Smooth muscle cell of the coronary artery (primary cell): Measurements from ENCODE around the gene CDH20. TPM values are rescaled to one million over a fixed set of nuclear protein-coding genes. Genes with fewer than 3 reads are reported as not detected.

Source experiments
- total RNA-seq: library from RNA; depleted of rRNA; stranded (reverse); fragments of >200 nt; gene quantifications from 2 replicates; pipeline ENCODE4 v1.2.3, GENCODE V29; 2014; ENCODE audit warnings: low replicate concordance

CDH20 gene
- total RNA-seq, result 0.82 TPM in 1 of 2 replicates, not detected in the other

DNA sequence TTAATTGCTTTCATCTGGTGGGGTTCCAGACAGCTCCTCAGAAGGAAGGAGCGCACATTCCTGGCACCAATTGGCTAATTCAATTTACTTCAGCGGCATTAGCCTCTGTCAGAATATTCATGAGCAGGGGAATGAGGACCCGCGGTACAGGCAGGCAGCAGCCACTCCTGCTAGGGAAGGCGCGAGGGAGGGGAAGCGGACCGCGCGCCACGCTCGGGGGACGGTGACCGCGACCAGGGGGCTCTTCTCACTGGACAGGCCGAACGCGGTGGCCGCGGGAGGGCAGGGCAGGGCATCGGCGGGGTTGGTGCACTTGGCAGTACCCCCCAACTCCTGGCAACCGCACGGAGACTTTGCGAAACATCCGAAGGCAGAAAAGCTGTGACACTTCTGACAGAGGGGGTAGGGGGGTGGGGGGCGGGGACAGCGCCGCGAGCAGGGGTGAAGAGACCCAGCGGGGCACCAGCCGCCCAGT, at the start of gene CDH20:
Gene CDH20 (plus strand): TSS at position 160 of the 475 bp plus-strand sequence.

